Measurements from ENCODE around the gene TLE5. TPM values are rescaled to one million over a fixed set of nuclear protein-coding genes. Genes with fewer than 3 reads are reported as not detected.

The TLE5 gene
- total and polyA plus RNA-seq, 2 experiments from 2014 or later = 487 to 612 TPM

DNA sequence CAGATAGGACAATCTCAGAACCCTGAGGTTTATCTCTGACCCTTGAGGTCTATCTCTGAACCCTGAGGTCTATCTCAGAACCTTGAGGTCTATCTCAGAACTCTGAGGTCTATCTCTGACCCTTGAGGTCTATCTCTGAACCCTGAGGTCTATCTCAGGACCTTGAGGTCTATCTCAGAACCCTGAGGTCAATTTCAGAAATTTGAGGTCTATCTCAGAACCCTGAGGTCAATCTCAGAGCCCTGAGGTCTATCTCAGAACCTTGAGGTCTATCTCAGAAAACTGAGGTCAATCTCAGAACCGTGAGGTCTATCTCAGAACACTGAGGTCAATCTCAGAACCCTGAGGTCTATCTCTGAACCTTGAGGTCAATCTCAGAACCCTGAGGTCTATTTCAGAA is 35.5 kb downstream of the TLE5 start:
- no peak overlapping the region for H3K4me3 ChIP-seq
- H3K4me1 ChIP-seq (ENCODE audit: low read depth) = peaks cover 10% of the 10 kb centered on the region
- H3K27ac ChIP-seq = no peak overlapping the region
- H3K27me3 ChIP-seq = peaks cover 7% of the 10 kb centered on the region
- DNase-seq (ENCODE audit: low read depth in 1 of 2, low spot score in 1 of 2) = no peak
- no peaks in the 10 kb centered on the region for H3K36me3 ChIP-seq
- H3K9me3 ChIP-seq (ENCODE audit: low read depth) = no peaks in the 10 kb centered on the region
- TF ChIP-seq, protein P1, sequence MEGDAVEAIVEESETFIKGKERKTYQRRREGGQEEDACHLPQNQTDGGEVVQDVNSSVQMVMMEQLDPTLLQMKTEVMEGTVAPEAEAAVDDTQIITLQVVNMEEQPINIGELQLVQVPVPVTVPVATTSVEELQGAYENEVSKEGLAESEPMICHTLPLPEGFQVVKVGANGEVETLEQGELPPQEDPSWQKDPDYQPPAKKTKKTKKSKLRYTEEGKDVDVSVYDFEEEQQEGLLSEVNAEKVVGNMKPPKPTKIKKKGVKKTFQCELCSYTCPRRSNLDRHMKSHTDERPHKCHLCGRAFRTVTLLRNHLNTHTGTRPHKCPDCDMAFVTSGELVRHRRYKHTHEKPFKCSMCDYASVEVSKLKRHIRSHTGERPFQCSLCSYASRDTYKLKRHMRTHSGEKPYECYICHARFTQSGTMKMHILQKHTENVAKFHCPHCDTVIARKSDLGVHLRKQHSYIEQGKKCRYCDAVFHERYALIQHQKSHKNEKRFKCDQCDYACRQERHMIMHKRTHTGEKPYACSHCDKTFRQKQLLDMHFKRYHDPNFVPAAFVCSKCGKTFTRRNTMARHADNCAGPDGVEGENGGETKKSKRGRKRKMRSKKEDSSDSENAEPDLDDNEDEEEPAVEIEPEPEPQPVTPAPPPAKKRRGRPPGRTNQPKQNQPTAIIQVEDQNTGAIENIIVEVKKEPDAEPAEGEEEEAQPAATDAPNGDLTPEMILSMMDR (IDR thresholded peaks at IDR 0.05; ENCODE audit: low read depth, low read length) = no peak

DNA sequence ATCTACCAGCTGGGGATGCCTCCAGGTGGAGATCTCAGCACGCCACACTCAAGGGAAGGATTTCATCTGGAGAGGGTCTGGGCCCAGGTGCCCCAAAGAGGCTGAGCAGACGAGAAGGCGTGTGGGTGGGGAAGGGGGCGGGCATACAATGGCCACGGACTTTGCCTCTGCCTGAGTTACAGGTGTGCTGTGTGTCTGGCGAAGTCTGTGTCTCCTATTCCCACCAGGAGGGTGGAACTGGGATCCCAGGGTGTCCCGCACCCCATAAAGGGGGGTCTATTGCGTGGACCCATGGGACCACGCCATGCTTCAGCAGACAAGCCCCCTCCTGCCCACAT is 36.8 kb downstream of the TLE5 start:
- H3K4me1 ChIP-seq (ENCODE audit: low read depth) = peaks cover 10% of the 10 kb centered on the region
- H3K36me3 ChIP-seq = no peaks in the 10 kb centered on the region
- H3K9me3 ChIP-seq (ENCODE audit: low read depth) = no peaks in the 10 kb centered on the region
- peaks cover 7% of the 10 kb centered on the region for H3K27me3 ChIP-seq
- no peak for DNase-seq (ENCODE audit: low read depth in 1 of 2, low spot score in 1 of 2)
- TF ChIP-seq, protein P1 (IDR thresholded peaks at IDR 0.05; ENCODE audit: low read depth, low read length) = no peak
- no peak overlapping the region for H3K27ac ChIP-seq
- H3K4me3 ChIP-seq = no peak overlapping the region

DNA sequence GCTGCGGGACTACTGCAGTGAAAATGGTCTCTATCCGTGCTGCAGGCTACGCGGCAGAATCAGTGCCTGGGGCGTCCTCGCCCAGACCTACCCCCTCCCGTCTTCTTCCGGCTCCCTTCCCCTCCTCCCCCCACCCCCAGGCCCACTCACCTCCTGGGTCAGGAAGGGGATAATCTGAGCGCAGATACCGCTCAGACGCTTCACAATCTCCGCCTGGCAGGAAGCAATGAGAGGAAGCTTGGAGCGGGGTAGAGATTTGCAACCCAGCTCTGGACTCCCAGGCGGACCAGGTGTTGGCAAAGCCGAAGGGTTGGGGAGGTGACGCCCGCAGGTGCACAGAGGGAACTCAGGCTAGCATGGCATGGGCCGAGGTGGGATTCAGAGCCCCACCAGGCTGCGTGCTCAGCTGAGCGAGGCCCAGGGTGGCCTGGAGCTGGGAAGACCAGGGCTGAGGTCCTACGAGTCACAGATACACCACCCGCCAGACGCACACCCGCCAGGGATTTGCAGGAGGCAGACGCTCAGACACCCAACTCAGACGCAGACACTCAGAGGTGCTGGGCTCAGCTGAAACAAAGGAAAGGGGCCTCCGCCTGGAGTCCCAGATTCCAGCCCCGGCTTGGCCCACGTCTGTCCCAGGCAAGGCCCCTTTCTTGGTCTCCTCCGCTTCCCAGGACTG is 37.3 kb downstream of the TLE5 start:
- no peaks in the 10 kb centered on the region for H3K36me3 ChIP-seq
- no peak overlapping the region for H3K4me3 ChIP-seq
- H3K27me3 ChIP-seq = peaks cover 7% of the 10 kb centered on the region
- H3K9me3 ChIP-seq (ENCODE audit: low read depth) = no peaks in the 10 kb centered on the region
- no peak for DNase-seq (ENCODE audit: low read depth in 1 of 2, low spot score in 1 of 2)
- no peak overlapping the region for H3K27ac ChIP-seq
- peaks cover 10% of the 10 kb centered on the region for H3K4me1 ChIP-seq (ENCODE audit: low read depth)
- TF ChIP-seq, protein P1 (IDR thresholded peaks at IDR 0.05; ENCODE audit: low read depth, low read length) = no peak

DNA sequence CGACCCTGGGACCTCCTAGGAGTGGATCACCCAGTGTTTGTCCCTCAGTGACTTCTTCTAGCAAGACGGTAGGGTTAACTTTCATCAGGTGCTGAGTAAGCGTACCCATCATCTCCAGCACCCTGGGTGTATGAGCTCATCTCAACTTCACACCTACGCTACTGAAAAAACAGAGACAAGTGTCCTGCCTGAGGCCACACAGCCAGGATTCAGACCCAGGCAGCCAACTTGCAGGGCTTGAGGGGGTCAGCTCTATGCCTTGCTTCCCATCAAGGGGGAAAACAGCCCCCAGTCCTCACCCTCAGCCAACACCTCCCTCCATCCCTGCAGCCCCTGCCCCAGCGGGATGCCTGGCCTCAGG is 37.8 kb downstream of the TLE5 start:
- Histone ChIP-seq H3K9me3 (ENCODE audit: low read depth) (no peaks in the 10 kb centered on the region), H3K27me3 (peaks cover 7% of the 10 kb centered on the region), H3K4me3 (no peak overlapping the region), H3K27ac (no peak overlapping the region), H3K36me3 (no peaks in the 10 kb centered on the region), H3K4me1 (ENCODE audit: low read depth) (peaks cover 10% of the 10 kb centered on the region)
- DNase-seq (ENCODE audit: low read depth in 1 of 2, low spot score in 1 of 2) = no peak
- TF ChIP-seq, protein P1 (IDR thresholded peaks at IDR 0.05; ENCODE audit: low read depth, low read length) = no peak

DNA sequence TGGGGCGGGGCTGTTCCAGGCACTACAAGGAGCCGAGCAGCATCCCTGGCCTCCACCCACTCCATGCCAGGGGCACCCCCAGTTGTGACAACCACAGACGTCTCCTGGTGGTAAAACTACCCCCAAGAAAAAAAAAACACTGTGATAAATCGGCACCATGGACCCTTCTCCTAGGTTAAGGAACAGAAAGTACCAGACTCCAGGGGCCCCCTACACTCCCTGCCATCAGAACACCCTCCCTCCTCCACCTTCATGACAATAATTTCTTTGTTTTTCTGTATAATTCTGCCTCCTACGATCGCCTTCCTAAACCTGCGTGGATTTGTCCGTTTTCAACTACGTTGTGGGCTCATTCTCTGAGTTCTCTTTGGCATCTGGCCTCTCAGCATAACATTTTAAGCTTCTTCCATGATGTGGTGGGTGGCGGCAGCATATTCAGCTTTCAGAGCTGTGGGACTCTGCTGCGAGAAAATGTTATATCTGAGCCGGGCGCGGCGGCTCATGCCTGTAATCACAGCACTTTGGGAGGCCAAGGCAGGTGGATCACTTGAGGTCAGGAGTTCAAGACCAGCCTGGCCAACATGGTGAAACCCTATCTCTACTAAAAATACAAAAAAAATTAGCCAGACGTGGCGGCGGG is 41.9 kb downstream of the TLE5 start:
- H3K4me3 ChIP-seq = no peak overlapping the region
- H3K27me3 ChIP-seq = no peaks in the 10 kb centered on the region
- H3K4me1 ChIP-seq (ENCODE audit: low read depth) = peaks cover 9% of the 10 kb centered on the region
- no peak for DNase-seq (ENCODE audit: low read depth in 1 of 2, low spot score in 1 of 2)
- no peaks in the 10 kb centered on the region for H3K9me3 ChIP-seq (ENCODE audit: low read depth)
- TF ChIP-seq, protein P1 (IDR thresholded peaks at IDR 0.05; ENCODE audit: low read depth, low read length) = no peak
- no peaks in the 10 kb centered on the region for H3K36me3 ChIP-seq
- no peak overlapping the region for H3K27ac ChIP-seq
